Adrenal gland (tissue), 12 donors: ENCODE results near the gene BABAM2. TPM values are rescaled to one million over a fixed set of nuclear protein-coding genes. Genes with fewer than 3 reads are reported as not detected.

Source experiments
- DNase-seq, 7 donors: peaks; one replicate each; pipeline ENCODE4 v3.0.0-alpha.2; 2019 to 2020
- H3K27ac ChIP-seq, 5 donors: fragments of 200-600 bp; sonication (generic) in 4 of 5; 1 replicate in 3 of 5; 2 replicates in 2 of 5; pipeline versions ENCODE4 v1.5.1 to v1.8.0; 2016 to 2020; ENCODE audit warnings: mild to moderate bottlenecking in 1 of 5
- H3K27me3 ChIP-seq: fragments of 200-600 bp; 2 replicates; pipeline ENCODE4 v1.8.0; 2021
- H3K36me3 ChIP-seq, 2 donors: fragments of 200-600 bp; replicated peaks in 1 of 2; 1 replicate in 1 of 2; 2 replicates in 1 of 2; pipeline versions ENCODE4 v1.5.1 to v1.8.0; 2018 to 2022
- H3K4me1 ChIP-seq, 2 donors: fragments of 200-600 bp; replicated peaks in 1 of 2; 1 replicate in 1 of 2; 2 replicates in 1 of 2; pipeline versions ENCODE4 v1.5.1 to v1.8.0; 2018 to 2021
- H3K4me3 ChIP-seq, 4 donors: fragments of 200-600 bp; sonication (generic) in 3 of 4; one replicate each; pipeline ENCODE4 v1.5.1; 2016 to 2018
- H3K9me3 ChIP-seq, 3 donors: fragments of 200-600 bp; sonication (generic) in 1 of 3; replicated peaks in 1 of 3; 1 replicate in 2 of 3; 2 replicates in 1 of 3; pipeline versions ENCODE4 v1.5.1 to v1.8.0; 2016 to 2021
- CTCF ChIP-seq, 6 experiments: fragments of 450-650 bp in 4 of 6; fragments of 200-600 bp in 2 of 6; sonication (generic) in 1 of 6; IDR thresholded peaks; 1 replicate in 5 of 6; 2 replicates in 1 of 6; pipeline versions ENCODE4 v1.5.1 to v1.8.0; 2016 to 2021; ENCODE audit warnings: antibody characterized with exemption in 6 of 6, mild to moderate bottlenecking in 2 of 6, moderate library complexity in 1 of 6
- POLR2A ChIP-seq, 2 donors: fragments of 450-650 bp; IDR thresholded peaks; one replicate each; pipeline ENCODE4 v1.6.1; 2017; ENCODE audit warnings: antibody characterized with exemption in 2 of 2, mild to moderate bottlenecking in 2 of 2, moderate library complexity in 1 of 2
- WGBS, 4 donors: extraction: QIAGEN DNeasy Blood & Tissue Kit in 2 of 4; methylation state at CpG; one replicate each; pipeline versions ENCODE4 v1.1.5 to v1.1.7; 2013 to 2017; 5-methylcytosine and 5-hydroxymethylcytosine counted together
- intact Hi-C, 2 donors: fragments of 100-400 bp; cut with DNase I; formaldehyde crosslinking; loops; one replicate each; pipeline versions ENCODE4 v1.14.1 to v1.15.0; 2022 to 2023
- polyA plus RNA-seq, 3 donors: library from polyadenylated mRNA; stranded (reverse); fragments of 200-250 nt in 2 of 3; fragments of 350-450 nt in 1 of 3; fragmentation: Illumina TruSeq in 1 of 3; extraction: RNeasy Lipid Tissue Mini Kit (QIAGEN cat#74804) in 1 of 3; gene quantifications; one replicate each; pipeline ENCODE4 v1.2.3, GENCODE V29; 2013 to 2014
- total RNA-seq, 9 donors: library from RNA; depleted of rRNA in 4 of 9; stranded (reverse); fragments of >200 nt in 4 of 9; fragments of 120-200 nt in 1 of 9; fragmentation: NEBNext Ultra II Directional in 1 of 9; extraction: Animal tissue kit (Norgen Biotek cat#: 25700) in 1 of 9; gene quantifications; one replicate each; pipeline versions ENCODE4 v1.1.0 to v1.2.4, GENCODE V29; 2013 to 2023
- donor health status: healthy with polysubstance abuse.
- donor health status: Bipolar disorder and iron deficiency.
- donor health status: DM: yes; HTN: yes; CAD: no.
- donor health status: DM: no; HTN: no; CAD: no.
- donor health status: DM: no; HTN: no; CAD: no.
- donor health status: DM: yes; HTN: yes; CAD: no.

BABAM2 gene
- total and polyA plus RNA-seq, 12 donors: 88.2 to 925 (median 357) TPM

DNA sequence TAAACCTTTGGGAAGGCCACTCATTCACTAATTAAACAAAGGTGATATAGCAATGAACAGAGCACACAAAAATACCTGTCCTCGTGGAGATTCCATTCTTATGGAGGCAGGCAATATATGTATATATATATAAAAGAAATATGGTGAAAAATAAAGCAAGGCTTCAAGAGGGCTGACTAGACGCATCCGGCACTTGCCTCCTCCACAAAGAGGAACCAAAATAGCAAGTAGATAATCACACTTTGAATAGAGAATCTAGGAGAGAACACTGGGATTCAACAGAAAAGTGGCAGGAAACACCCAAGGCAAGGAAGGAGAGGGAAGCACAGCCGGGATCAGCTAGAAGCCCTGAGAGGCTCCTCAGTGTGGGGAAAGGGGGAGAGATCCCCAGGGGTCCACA lies 283.7 kb downstream of the BABAM2 start:
- H3K27ac ChIP-seq: no peak overlapping the region
- intact Hi-C loops: no loop called here
- no peaks in the 10 kb centered on the region for H3K4me1 ChIP-seq
- WGBS, 4 donors: 95 to 97% (median 96%) methylated on average over 4 of the region's 4 CpGs
- no peaks in the 10 kb centered on the region for H3K36me3 ChIP-seq
- H3K27me3 ChIP-seq: no peaks in the 10 kb centered on the region
- TF ChIP-seq POLR2A (IDR thresholded peaks at IDR 0.05): no peak
- TF ChIP-seq CTCF (IDR thresholded peaks at IDR 0.05): no peak
- no peak for DNase-seq
- H3K9me3 ChIP-seq: no peaks in the 10 kb centered on the region
- H3K4me3 ChIP-seq: no peak overlapping the region

GRCh38 chr2:28175028-28175427 lies 284.5 kb downstream of the BABAM2 start:
- Histone ChIP-seq H3K4me1 (no peaks in the 10 kb centered on the region), H3K36me3 (no peaks in the 10 kb centered on the region), H3K9me3 (no peaks in the 10 kb centered on the region), H3K27me3 (no peaks in the 10 kb centered on the region), H3K27ac (no peak overlapping the region), H3K4me3 (no peak overlapping the region)
- DNase-seq: no peak
- TF ChIP-seq CTCF (IDR thresholded peaks at IDR 0.05) (peak in 2 of 6 experiments; percentile 12 to 13), POLR2A (IDR thresholded peaks at IDR 0.05) (no peak)
- WGBS, 4 donors: 93 to 98% (median 97%) methylated on average over 3 of the region's 3 CpGs; no CpG with 5 or more reads in 1 of the 4 donors
- intact Hi-C loops: no loop called here

DNA sequence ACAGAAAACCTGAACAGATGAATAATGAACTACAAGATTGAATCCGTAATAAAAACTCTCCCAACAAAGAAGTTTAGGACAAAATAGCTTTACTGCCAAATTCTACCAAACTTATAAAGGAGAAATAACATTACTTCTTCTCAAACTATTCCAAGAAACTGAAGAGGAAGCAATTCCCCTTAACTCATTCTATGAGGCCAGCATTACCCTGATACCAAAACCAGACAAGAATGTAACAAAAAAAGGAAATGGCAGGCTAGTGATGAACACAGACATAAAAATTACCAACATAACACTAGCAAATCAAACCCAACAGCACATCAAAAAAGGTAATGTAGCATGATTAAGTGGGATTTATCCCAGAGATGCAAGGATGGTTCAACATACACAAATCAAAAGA lies 288.4 kb downstream of the BABAM2 start:
- no peaks in the 10 kb centered on the region for H3K9me3 ChIP-seq
- no peak overlapping the region for H3K4me3 ChIP-seq
- intact Hi-C loops: no loop called here
- H3K4me1 ChIP-seq: no peaks in the 10 kb centered on the region
- DNase-seq: no peak
- 94 to 100% (median 97%) methylated on average over 1 of the region's 1 CpG for WGBS, 4 donors
- no peaks in the 10 kb centered on the region for H3K36me3 ChIP-seq
- H3K27ac ChIP-seq: no peak overlapping the region
- H3K27me3 ChIP-seq: no peaks in the 10 kb centered on the region
- TF ChIP-seq CTCF (IDR thresholded peaks at IDR 0.05) (no peak), POLR2A (IDR thresholded peaks at IDR 0.05) (no peak)

DNA sequence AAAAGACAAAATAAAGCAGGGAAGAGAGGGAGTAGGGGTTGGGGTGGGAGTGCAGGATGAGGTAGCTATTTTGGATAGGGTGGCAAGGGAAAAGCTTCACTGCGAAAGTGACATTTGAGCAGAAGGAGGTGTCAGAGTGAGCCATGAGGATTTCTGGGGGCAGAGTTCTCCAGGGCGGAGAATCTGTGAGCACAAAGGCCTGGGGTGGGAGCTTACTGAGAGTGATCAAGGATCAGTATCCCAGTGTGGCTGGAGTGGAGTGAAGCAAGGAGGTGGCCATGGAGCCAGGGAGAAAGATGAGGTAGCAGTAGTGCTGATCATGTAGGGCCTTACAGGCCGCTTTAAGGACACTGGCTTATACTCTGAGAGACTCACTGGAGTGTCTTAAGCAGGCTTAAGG lies 291.3 kb downstream of the BABAM2 start:
- intact Hi-C loops: no loop called here
- Histone ChIP-seq H3K9me3 (no peaks in the 10 kb centered on the region), H3K27ac (no peak overlapping the region), H3K4me1 (no peaks in the 10 kb centered on the region), H3K4me3 (no peak overlapping the region), H3K36me3 (no peaks in the 10 kb centered on the region), H3K27me3 (no peaks in the 10 kb centered on the region)
- DNase-seq: no peak
- no peak for TF ChIP-seq CTCF (IDR thresholded peaks at IDR 0.05)
- TF ChIP-seq POLR2A (IDR thresholded peaks at IDR 0.05): no peak
- 98 to 100% (median 99%) methylated on average over 3 of the region's 3 CpGs for WGBS, 4 donors
